Measurements from ENCODE around the gene ARHGAP29. TPM values are rescaled to one million over a fixed set of nuclear protein-coding genes. Genes with fewer than 3 reads are reported as not detected.

ARHGAP29 gene
- total RNA-seq, 1 experiment from 2014 or later: 137 TPM

DNA sequence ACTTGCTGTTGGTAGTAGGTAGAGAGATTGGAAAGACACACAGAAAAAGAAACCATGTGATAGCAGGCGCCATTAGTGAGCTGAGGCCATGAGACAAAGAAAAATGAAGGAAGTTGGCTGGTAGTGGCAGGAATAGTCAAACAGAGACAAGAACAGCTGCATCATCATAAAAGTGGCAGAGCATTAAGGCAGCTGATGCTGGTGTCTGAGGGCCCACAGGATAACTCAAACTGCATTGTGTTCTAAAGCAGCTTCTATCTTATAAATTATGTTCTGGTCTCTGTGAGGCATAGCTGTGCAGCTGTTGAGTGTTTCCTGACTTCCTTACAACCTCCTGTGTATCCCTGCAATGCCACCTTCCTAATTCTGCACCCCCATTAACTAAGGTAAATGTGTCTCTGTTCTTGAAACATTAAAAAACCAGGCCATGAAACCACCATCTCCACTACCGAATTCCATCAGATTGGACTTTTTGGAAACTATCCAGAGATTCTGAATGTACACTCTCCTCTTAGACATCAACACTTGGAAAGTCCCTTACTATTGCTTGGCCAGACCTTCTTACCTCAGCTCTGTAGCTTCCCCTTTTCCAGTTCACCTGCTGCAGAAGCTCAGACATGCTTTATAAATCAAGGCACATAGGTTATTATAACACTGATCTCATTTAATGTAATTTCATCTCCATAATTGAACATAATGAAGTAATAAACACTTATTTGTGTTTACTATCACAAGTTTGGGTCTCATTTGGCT, 23.4 kb upstream of the ARHGAP29 start:
- POLR2A ChIA-PET (ENCODE audit: unreplicated experiment): interaction anchor here (0.6 to 1.0 kb wide), 2 partner anchors 39 to 575 kb away, joined by 3 read pairs; no protein-coding TSS in a partner anchor

DNA sequence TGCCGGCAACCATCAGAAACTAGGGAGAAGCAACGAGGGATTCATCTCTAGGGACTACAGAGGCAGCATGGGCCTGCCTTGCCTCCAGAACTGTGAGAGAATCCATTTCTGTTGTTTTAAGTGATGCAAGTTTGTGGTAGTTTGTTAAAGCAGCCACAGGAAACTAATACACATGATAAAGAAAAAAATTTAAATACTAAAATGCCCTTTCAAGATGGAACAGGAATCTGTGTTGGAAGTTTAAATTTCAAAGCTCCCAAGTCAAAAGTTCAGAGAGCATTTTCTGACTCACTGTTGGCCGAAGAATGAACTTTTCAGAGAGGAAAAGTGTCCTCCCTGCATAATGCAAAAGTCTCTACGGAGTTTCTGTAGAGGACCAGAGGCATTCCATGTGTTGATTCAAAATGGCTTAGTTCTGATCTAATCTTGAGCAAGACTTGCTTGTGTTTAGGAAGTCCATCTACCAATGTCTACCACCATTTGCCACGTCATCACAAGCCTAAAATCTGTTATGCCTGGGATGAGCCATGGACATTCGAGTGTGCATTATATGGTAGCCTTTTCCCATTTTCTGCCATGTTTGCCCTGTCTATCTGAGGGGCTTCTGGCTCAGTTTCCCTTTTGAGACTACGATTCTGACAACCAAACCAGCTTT, 22.4 kb upstream of the ARHGAP29 start:
- BruUV-seq (replicated peaks): TSS peak; percentile 65
- Histone ChIP-seq H3K9me3 (ENCODE audit: insufficient read depth, low read depth) (peaks cover 24% of the 10 kb centered on the region; the same call in 1 of the 2 replicates), H3K79me2 (ENCODE audit: low read depth) (peaks cover 32% of the 10 kb centered on the region), H4K20me1 (ENCODE audit: insufficient read depth) (no peaks in the 10 kb centered on the region), H3K27ac (peak overlapping the region; percentile 98), H3K4me2 (peak overlapping the region; percentile 65), H3F3A (ENCODE audit: insufficient read depth, low read depth) (peaks cover 67% of the 10 kb centered on the region), H3K27me3 (ENCODE audit: insufficient read depth, low read depth) (no peaks in the 10 kb centered on the region), H3K9me2 (ENCODE audit: insufficient read depth) (no peaks in the 10 kb centered on the region), H3K36me3 (ENCODE audit: low read depth) (peaks cover 11% of the 10 kb centered on the region), H3K4me1 (replicated peaks; ENCODE audit: insufficient read depth) (peaks cover 74% of the 10 kb centered on the region), H3K4me3 (peak overlapping the region; percentile 13; the same call in 1 of the 2 replicates), H2AFZ (no peak overlapping the region)
- peak in 1 of 2 experiments; percentile 88 for DNase-seq
- TF ChIP-seq, protein P1, sequence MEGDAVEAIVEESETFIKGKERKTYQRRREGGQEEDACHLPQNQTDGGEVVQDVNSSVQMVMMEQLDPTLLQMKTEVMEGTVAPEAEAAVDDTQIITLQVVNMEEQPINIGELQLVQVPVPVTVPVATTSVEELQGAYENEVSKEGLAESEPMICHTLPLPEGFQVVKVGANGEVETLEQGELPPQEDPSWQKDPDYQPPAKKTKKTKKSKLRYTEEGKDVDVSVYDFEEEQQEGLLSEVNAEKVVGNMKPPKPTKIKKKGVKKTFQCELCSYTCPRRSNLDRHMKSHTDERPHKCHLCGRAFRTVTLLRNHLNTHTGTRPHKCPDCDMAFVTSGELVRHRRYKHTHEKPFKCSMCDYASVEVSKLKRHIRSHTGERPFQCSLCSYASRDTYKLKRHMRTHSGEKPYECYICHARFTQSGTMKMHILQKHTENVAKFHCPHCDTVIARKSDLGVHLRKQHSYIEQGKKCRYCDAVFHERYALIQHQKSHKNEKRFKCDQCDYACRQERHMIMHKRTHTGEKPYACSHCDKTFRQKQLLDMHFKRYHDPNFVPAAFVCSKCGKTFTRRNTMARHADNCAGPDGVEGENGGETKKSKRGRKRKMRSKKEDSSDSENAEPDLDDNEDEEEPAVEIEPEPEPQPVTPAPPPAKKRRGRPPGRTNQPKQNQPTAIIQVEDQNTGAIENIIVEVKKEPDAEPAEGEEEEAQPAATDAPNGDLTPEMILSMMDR (conservative IDR thresholded peaks at IDR 0.05): no peak
- no peak for TF ChIP-seq EZH2 (IDR thresholded peaks at IDR 0.05; ENCODE audit: low read depth)
- ChIA-PET CTCF (no interaction called here), POLR2A (ENCODE audit: unreplicated experiment) (interaction anchor here (1.4 to 1.9 kb wide), 2 partner anchors 40 to 238 kb away, joined by 7 to 8 read pairs; no protein-coding TSS in a partner anchor)
- intact Hi-C loops (cut with micrococcal nuclease; ENCODE audit: unreplicated experiment): loop anchor here (1.0 to 10.0 kb wide), 5 partner anchors 9 to 295 kb away; no protein-coding TSS in a partner anchor

More for the DNA sequence above, 23.4 kb upstream of the ARHGAP29 start:
- peaks cover 11% of the 10 kb centered on the region for H3K36me3 ChIP-seq (ENCODE audit: low read depth)
- no peaks in the 10 kb centered on the region for H3K27me3 ChIP-seq (ENCODE audit: insufficient read depth, low read depth)
- intact Hi-C loops (cut with micrococcal nuclease; ENCODE audit: unreplicated experiment): no loop called here
- H3K4me2 ChIP-seq: peak overlapping the region; percentile 65
- H3K9me3 ChIP-seq (ENCODE audit: insufficient read depth, low read depth): peaks cover 18% of the 10 kb centered on the region; the same call in 1 of the 2 replicates
- CTCF ChIA-PET: interaction anchor here (0.6 kb wide), 1 partner anchor 592 kb away, joined by 4 read pairs; no protein-coding TSS in a partner anchor
- H4K20me1 ChIP-seq (ENCODE audit: insufficient read depth): no peaks in the 10 kb centered on the region
- no peak overlapping the region for H3K4me3 ChIP-seq
- H3K27ac ChIP-seq: peak overlapping the region; percentile 98
- DNase-seq: no peak
- peaks cover 68% of the 10 kb centered on the region for H3F3A ChIP-seq (ENCODE audit: insufficient read depth, low read depth)
- no peak overlapping the region for H2AFZ ChIP-seq
- no TSS peak for BruUV-seq (replicated peaks)
- TF ChIP-seq, protein P1 (conservative IDR thresholded peaks at IDR 0.05): no peak
- TF ChIP-seq EZH2 (IDR thresholded peaks at IDR 0.05; ENCODE audit: low read depth): no peak
- no peaks in the 10 kb centered on the region for H3K9me2 ChIP-seq (ENCODE audit: insufficient read depth)
- peaks cover 25% of the 10 kb centered on the region for H3K79me2 ChIP-seq (ENCODE audit: low read depth)
- H3K4me1 ChIP-seq (replicated peaks; ENCODE audit: insufficient read depth): peaks cover 74% of the 10 kb centered on the region

DNA sequence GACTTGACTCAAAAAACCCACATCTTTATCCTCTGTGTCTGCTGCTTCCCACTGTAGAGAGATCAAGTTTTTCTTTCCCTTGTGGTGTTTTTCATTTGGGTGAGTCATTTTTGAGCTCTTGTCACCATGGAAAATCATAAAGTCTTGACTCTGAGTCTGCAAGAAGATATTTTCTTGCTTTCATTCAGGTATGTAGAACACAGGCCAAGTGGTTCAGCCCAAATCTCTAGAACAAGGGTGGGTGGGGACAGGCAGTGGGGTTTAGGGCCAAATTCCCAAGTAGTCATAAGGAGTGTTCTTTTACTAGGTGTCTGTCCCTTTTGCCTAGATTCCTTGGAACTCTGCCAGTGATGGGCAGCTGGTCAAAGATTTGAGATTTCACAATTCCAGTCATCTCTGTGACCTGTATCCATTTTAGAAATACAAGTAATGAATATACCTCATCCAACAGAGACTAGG, 21.5 kb upstream of the ARHGAP29 start:
- BruUV-seq (replicated peaks): no TSS peak
- peaks cover 74% of the 10 kb centered on the region for H3K4me1 ChIP-seq (replicated peaks; ENCODE audit: insufficient read depth)
- POLR2A ChIA-PET (ENCODE audit: unreplicated experiment): interaction anchor here (0.5 to 1.9 kb wide), 14 partner anchors 12 to 1180 kb away, joined by 3 to 34 read pairs (median 6); partner anchors contain the start of genes ARHGAP29 and MTF2
- no peaks in the 10 kb centered on the region for H4K20me1 ChIP-seq (ENCODE audit: insufficient read depth)
- no peaks in the 10 kb centered on the region for H3K27me3 ChIP-seq (ENCODE audit: insufficient read depth, low read depth)
- no peak for TF ChIP-seq EZH2 (IDR thresholded peaks at IDR 0.05; ENCODE audit: low read depth)
- TF ChIP-seq, protein P1 (conservative IDR thresholded peaks at IDR 0.05): no peak
- peak overlapping the region; percentile 13; the same call in 1 of the 2 replicates for H3K4me3 ChIP-seq
- no peaks in the 10 kb centered on the region for H3K9me2 ChIP-seq (ENCODE audit: insufficient read depth)
- H3K36me3 ChIP-seq (ENCODE audit: low read depth): peaks cover 11% of the 10 kb centered on the region
- peaks cover 33% of the 10 kb centered on the region for H3K79me2 ChIP-seq (ENCODE audit: low read depth)
- H3K27ac ChIP-seq: peak overlapping the region; percentile 98
- peaks cover 65% of the 10 kb centered on the region for H3F3A ChIP-seq (ENCODE audit: insufficient read depth, low read depth)
- peaks cover 22% of the 10 kb centered on the region; the same call in 1 of the 2 replicates for H3K9me3 ChIP-seq (ENCODE audit: insufficient read depth, low read depth)
- no peak overlapping the region for H2AFZ ChIP-seq
- H3K4me2 ChIP-seq: peak overlapping the region; percentile 72
- CTCF ChIA-PET: interaction anchor here (0.6 to 1.0 kb wide), 3 partner anchors 8 to 219 kb away, joined by 3 to 4 read pairs (median 3); no protein-coding TSS in a partner anchor
- DNase-seq: peak; percentile 91 to 100
- intact Hi-C loops (cut with micrococcal nuclease; ENCODE audit: unreplicated experiment): loop anchor here (1.0 to 10.0 kb wide), 5 partner anchors 9 to 294 kb away; no protein-coding TSS in a partner anchor
